DLD1 (cell line): Measurements from ENCODE around the gene PHEX.
"Not testable (repeated sequence)": the region's sequence is repeated elsewhere in the genome, so short reads cannot be mapped to it uniquely, and the experiment has no call there.

Experiments
- in situ Hi-C: cut with HindIII; loops from 2 replicates; pipeline ENCODE4 v1.10.0; 2017; ENCODE audit warnings: low sequenced_read_pairs

The PHEX gene

GRCh38 chrX:22206781-22207180, 174.7 kb downstream of the PHEX start:
- in situ Hi-C loops = no loop called here

- in situ Hi-C loops = no loop called here
Measured at GRCh38 chrX:22220941-22221340, 188.8 kb downstream of the PHEX start.

- in situ Hi-C loops = no loop called here
Measured at GRCh38 chrX:22234380-22234779, 202.3 kb downstream of the PHEX start.

- in situ Hi-C loops = no loop called here
Measured at GRCh38 chrX:22237479-22237878, 205.4 kb downstream of the PHEX start.

GRCh38 chrX:22246620-22247019, 214.5 kb downstream of the PHEX start:
- in situ Hi-C loops = no loop called here

- in situ Hi-C loops = no loop called here
Measured at GRCh38 chrX:22247169-22247568, 215.0 kb downstream of the PHEX start.

GRCh38 chrX:22248401-22248800, 216.3 kb downstream of the PHEX start:
- in situ Hi-C loops = no loop called here

- in situ Hi-C loops = no loop called here
Measured at GRCh38 chrX:22249371-22249770, 217.2 kb downstream of the PHEX start.

GRCh38 chrX:22268706-22269105, 236.6 kb downstream of the PHEX start:
- in situ Hi-C loops = no loop called here

- in situ Hi-C loops = no loop called here
Measured at GRCh38 chrX:22272613-22273012, 240.5 kb downstream of the PHEX start, which contains the start of gene CBLL2. Gene CBLL2, plus strand, starts transcription at chrX:22272913. Its CDS starts 79 bp downstream, at chrX:22272992.

- in situ Hi-C loops = no loop called here
Measured at GRCh38 chrX:22273714-22274317, 241.7 kb downstream of the PHEX start.

GRCh38 chrX:22276781-22277180, 244.7 kb downstream of the PHEX start:
- in situ Hi-C loops = no loop called here

GRCh38 chrX:22278375-22278774, 246.2 kb downstream of the PHEX start:
- in situ Hi-C loops = no loop called here

- in situ Hi-C loops = not testable (repeated sequence)
Measured at GRCh38 chrX:22289209-22289608, 257.1 kb downstream of the PHEX start.

- in situ Hi-C loops = no loop called here
Measured at GRCh38 chrX:22296871-22297270, 264.7 kb downstream of the PHEX start.

- in situ Hi-C loops = no loop called here
Measured at GRCh38 chrX:22300130-22300529, 268.0 kb downstream of the PHEX start.
